Ishikawa (cell line): ENCODE results near the gene RBM10.
A peak's percentile ranks its signal among the peaks of the same experiment; 100 is the strongest.

Experiments used
- CEBPB ChIP-seq: IDR thresholded peaks from 2 replicates; pipeline ENCODE4 v1.6.1; 2012
- CREB1 ChIP-seq: IDR thresholded peaks from 2 replicates; pipeline ENCODE4 v1.6.1; 2012; ENCODE audit warnings: low read depth
- EGR1 ChIP-seq: IDR thresholded peaks from 2 replicates; pipeline ENCODE4 v1.6.1; 2012
- EP300 ChIP-seq: IDR thresholded peaks from 2 replicates; pipeline ENCODE4 v1.6.1; 2012; ENCODE audit warnings: borderline replicate concordance
- FOXM1 ChIP-seq: IDR thresholded peaks from 2 replicates; pipeline ENCODE4 v1.6.1; 2012; ENCODE audit warnings: low read depth, borderline replicate concordance
- MAX ChIP-seq: IDR thresholded peaks from 2 replicates; pipeline ENCODE4 v1.6.1; 2012
- NFIC ChIP-seq: IDR thresholded peaks from 2 replicates; pipeline ENCODE4 v1.6.1; 2012
- RAD21 ChIP-seq: IDR thresholded peaks from 2 replicates; pipeline ENCODE4 v1.6.1; 2012; ENCODE audit warnings: low read depth
- REST ChIP-seq: IDR thresholded peaks from 2 replicates; pipeline ENCODE4 v1.6.1; 2012; ENCODE audit warnings: low read depth, mild to moderate bottlenecking
- TAF1 ChIP-seq: IDR thresholded peaks from 2 replicates; pipeline ENCODE4 v1.6.1; 2012; ENCODE audit warnings: low read depth, mild to moderate bottlenecking
- TCF12 ChIP-seq: IDR thresholded peaks from 2 replicates; pipeline ENCODE4 v1.6.1; 2012; ENCODE audit warnings: low read depth
- TEAD4 ChIP-seq: IDR thresholded peaks from 2 replicates; pipeline ENCODE4 v1.6.1; 2012
- USF1 ChIP-seq: IDR thresholded peaks from 2 replicates; pipeline ENCODE4 v1.6.1; 2012
- YY1 ChIP-seq: IDR thresholded peaks from 2 replicates; pipeline ENCODE4 v1.6.1; 2012; ENCODE audit warnings: low read depth
- ZBTB7A ChIP-seq: IDR thresholded peaks from 2 replicates; pipeline ENCODE4 v1.6.1; 2012; ENCODE audit warnings: low read depth

The RBM10 gene

GRCh38 chrX:47144626-47145394 is at the start of gene RBM10, which contains the start of gene NDUFB11:
Gene RBM10, plus strand, starts transcription at chrX:47145221. Its CDS starts 2,261 bp downstream, at chrX:47147482.
Gene NDUFB11, minus strand, starts transcription at chrX:47144702. Its CDS starts 23 bp downstream, at chrX:47144679.
- TF ChIP-seq USF1 (no peak), CEBPB (0 out of 2 replicates have a peak, but pooled peaks have one; percentile 41), REST (no peak), NFIC (no peak), FOXM1 (no peak), EGR1 (no peak), MAX (peak; percentile 48), YY1 (peak; percentile 89), CREB1 (no peak), TEAD4 (no peak), TAF1 (peak; percentile 62; the same call in 1 of the 2 replicates)

GRCh38 chrX:47097018-47097417 is 48.0 kb upstream of the RBM10 start:
- TF ChIP-seq MAX (no peak), FOXM1 (no peak), CEBPB (no peak), RAD21 (no peak), CREB1 (no peak), ZBTB7A (no peak), EGR1 (no peak), TAF1 (no peak), NFIC (no peak), YY1 (no peak), USF1 (no peak), EP300 (no peak), TEAD4 (no peak), REST (no peak), TCF12 (no peak)

- TF ChIP-seq REST (peak; percentile 81), EGR1 (no peak), ZBTB7A (no peak)
Observed at GRCh38 chrX:47098338-47099094, 46.5 kb upstream of the RBM10 start.

- TF ChIP-seq FOXM1 (no peak), MAX (no peak), CREB1 (no peak), NFIC (no peak), RAD21 (no peak), EGR1 (no peak), TCF12 (no peak), EP300 (no peak), REST (no peak), YY1 (no peak), ZBTB7A (no peak), CEBPB (no peak), USF1 (no peak)
Observed at GRCh38 chrX:47101206-47101605, 43.8 kb upstream of the RBM10 start.
